ENCODE results near the gene PCSK4. TPM values are rescaled to one million over a fixed set of nuclear protein-coding genes. Genes with fewer than 3 reads are reported as not detected.
A peak's percentile ranks its signal among the peaks of the same experiment; 100 is the strongest.

PCSK4 gene
- total and polyA plus RNA-seq, 2 donors = 1.6 to 2.7 TPM

DNA sequence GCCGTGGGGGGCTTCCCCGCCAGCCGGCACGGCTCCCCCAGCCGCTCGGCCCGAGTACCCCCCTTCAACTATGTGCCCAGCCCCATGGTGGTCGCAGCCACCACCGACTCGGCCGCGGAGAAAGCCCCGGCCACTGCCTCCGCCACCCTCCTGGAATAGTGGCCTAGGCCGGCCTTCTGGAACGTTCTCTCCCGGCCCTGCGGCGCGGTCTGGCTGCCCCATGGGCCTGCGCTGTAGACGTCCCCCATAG, 20.2 kb downstream of the PCSK4 start:
- H3K36me3 ChIP-seq (ENCODE audit: insufficient read depth) = no peaks in the 10 kb centered on the region
- no peak for DNase-seq (ENCODE audit: extremely low spot score)
- peak overlapping the region; percentile 44 for H3K4me3 ChIP-seq (ENCODE audit: low read depth, low read length)
- H3K27ac ChIP-seq (ENCODE audit: low read depth) = no peak overlapping the region
- 5% methylated on average over 22 of the region's 22 CpGs for WGBS
- H3K4me1 ChIP-seq (ENCODE audit: insufficient read depth) = peaks cover 11% of the 10 kb centered on the region

DNA sequence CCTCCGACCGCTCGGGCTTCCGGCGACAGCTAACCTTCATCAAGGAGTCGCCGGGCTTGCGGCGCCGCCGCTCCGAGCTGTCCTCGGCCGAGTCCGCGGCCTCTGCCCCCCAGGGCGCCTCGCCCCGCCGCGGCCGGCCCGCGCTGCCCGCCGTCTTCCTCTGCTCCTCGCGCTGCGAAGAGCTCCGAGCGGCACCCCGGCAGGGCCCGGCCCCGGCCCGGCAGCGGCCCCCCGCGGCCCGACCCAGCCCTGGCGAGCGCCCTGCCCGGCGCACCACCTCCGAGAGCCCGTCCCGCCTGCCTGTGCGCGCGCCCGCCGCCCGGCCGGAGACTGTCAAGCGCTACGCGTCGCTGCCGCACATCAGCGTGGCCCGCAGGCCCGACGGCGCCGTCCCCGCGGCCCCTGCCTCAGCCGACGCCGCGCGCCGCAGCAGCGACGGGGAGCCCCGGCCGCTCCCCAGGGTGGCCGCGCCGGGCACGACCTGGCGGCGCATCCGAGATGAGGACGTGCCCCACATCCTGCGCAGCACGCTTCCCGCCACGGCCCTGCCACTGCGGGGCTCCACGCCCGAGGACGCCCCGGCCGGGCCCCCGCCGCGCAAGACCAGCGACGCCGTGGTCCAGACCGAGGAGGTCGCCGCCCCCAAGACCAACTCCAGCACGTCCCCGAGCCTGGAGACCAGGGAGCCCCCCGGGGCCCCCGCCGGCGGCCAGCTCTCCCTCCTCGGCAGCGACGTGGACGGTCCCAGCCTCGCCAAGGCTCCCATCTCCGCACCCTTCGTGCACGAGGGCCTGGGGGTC, 20.7 kb downstream of the PCSK4 start:
- WGBS = 2% methylated on average over 117 of the region's 117 CpGs
- H3K27ac ChIP-seq (ENCODE audit: low read depth) = no peak overlapping the region

DNA sequence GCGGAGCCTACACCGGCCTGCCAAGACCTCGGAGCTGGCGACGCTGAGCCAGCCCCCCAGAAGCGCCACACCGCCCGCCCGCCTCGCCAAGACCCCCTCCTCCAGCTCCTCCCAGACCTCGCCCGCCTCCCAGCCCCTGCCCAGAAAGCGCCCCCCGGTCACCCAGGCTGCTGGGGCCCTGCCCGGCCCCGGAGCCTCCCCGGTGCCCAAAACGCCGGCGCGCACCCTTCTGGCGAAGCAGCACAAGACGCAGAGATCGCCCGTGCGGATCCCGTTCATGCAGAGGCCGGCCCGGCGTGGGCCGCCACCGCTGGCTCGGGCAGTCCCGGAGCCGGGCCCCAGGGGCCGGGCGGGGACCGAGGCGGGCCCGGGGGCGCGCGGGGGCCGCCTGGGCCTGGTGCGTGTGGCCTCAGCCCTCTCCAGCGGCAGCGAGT, 21.3 kb downstream of the PCSK4 start:
- Histone ChIP-seq H3K36me3 (ENCODE audit: insufficient read depth) (no peaks in the 10 kb centered on the region), H3K4me3 (ENCODE audit: low read depth, low read length) (peak overlapping the region; percentile 39), H3K4me1 (ENCODE audit: insufficient read depth) (peaks cover 11% of the 10 kb centered on the region), H3K27ac (ENCODE audit: low read depth) (no peak overlapping the region)
- DNase-seq (ENCODE audit: extremely low spot score) = no peak
- WGBS = 2% methylated on average over 47 of the region's 47 CpGs

More for the DNA sequence above, 20.7 kb downstream of the PCSK4 start:
- no peaks in the 10 kb centered on the region for H3K36me3 ChIP-seq (ENCODE audit: insufficient read depth)
- no peak for DNase-seq (ENCODE audit: extremely low spot score)
- peaks cover 11% of the 10 kb centered on the region for H3K4me1 ChIP-seq (ENCODE audit: insufficient read depth)
- peak overlapping the region; percentile 39 for H3K4me3 ChIP-seq (ENCODE audit: low read depth, low read length)

DNA sequence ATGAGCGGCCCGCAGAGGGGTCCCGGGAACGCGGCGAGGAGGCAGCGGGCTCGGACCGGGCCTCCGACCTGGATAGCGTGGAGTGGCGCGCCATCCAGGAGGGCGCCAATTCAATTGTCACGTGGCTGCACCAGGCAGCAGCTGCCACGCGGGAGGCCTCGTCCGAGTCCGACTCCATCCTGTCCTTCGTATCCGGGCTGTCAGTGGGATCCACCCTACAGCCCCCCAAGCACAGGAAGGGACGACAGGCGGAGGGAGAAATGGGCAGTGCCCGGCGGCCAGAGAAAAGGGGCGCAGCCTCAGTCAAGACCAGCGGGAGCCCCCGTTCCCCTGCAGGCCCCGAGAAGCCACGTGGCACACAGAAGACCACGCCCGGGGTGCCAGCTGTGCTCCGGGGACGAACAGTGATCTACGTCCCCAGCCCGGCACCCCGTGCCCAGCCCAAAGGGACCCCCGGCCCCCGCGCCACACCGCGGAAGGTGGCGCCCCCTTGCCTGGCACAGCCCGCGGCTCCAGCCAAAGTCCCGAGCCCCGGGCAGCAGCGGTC, 21.8 kb downstream of the PCSK4 start:
- H3K36me3 ChIP-seq (ENCODE audit: insufficient read depth) = no peaks in the 10 kb centered on the region
- WGBS = 7% methylated on average over 49 of the region's 49 CpGs
- H3K4me3 ChIP-seq (ENCODE audit: low read depth, low read length) = no peak overlapping the region
- H3K27ac ChIP-seq (ENCODE audit: low read depth) = no peak overlapping the region
- DNase-seq (ENCODE audit: extremely low spot score) = no peak
- peaks cover 11% of the 10 kb centered on the region for H3K4me1 ChIP-seq (ENCODE audit: insufficient read depth)

DNA sequence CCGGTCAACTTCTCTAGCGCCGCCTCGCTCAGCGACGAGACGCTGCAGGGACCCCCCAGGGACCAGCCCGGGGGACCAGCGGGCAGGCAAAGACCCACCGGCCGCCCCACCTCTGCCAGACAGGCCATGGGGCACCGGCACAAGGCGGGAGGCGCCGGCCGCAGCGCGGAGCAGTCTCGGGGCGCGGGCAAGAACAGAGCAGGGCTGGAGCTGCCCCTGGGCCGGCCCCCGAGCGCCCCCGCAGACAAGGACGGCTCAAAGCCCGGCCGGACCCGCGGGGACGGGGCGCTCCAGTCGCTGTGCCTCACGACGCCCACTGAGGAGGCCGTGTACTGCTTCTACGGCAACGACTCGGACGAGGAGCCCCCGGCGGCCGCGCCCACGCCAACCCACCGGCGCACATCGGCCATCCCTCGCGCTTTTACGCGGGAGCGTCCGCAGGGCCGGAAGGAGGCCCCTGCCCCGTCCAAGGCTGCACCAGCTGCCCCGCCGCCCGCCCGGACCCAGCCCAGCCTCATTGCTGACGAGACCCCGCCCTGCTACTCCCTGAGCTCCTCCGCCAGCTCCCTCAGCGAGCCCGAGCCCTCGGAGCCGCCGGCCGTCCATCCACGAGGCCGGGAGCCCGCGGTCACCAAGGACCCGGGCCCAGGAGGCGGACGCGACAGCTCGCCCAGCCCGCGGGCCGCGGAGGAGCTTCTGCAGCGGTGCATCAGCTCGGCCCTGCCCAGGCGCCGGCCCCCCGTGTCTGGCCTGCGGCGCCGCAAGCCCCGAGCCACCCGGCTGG, 22.5 kb downstream of the PCSK4 start:
- no peak overlapping the region for H3K27ac ChIP-seq (ENCODE audit: low read depth)
- peaks cover 11% of the 10 kb centered on the region for H3K4me1 ChIP-seq (ENCODE audit: insufficient read depth)
- H3K36me3 ChIP-seq (ENCODE audit: insufficient read depth) = no peaks in the 10 kb centered on the region
- DNase-seq (ENCODE audit: extremely low spot score) = no peak
- H3K4me3 ChIP-seq (ENCODE audit: low read depth, low read length) = no peak overlapping the region
- 5% methylated on average over 92 of the region's 92 CpGs for WGBS

DNA sequence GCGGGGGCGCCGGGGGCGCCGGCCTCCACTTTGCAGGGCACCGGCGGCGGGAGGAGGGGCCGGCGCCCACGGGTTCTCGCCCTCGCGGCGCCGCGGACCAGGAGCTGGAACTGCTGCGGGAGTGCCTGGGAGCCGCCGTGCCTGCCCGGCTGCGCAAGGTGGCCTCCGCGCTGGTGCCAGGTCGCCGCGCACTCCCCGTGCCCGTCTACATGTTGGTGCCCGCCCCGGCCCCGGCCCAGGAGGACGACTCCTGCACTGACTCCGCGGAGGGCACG, 23.0 kb downstream of the PCSK4 start:
- no peak overlapping the region for H3K27ac ChIP-seq (ENCODE audit: low read depth)
- peaks cover 11% of the 10 kb centered on the region for H3K4me1 ChIP-seq (ENCODE audit: insufficient read depth)
- no peak overlapping the region for H3K4me3 ChIP-seq (ENCODE audit: low read depth, low read length)
- DNase-seq (ENCODE audit: extremely low spot score) = no peak
- WGBS = 4% methylated on average over 36 of the region's 36 CpGs
- no peaks in the 10 kb centered on the region for H3K36me3 ChIP-seq (ENCODE audit: insufficient read depth)

DNA sequence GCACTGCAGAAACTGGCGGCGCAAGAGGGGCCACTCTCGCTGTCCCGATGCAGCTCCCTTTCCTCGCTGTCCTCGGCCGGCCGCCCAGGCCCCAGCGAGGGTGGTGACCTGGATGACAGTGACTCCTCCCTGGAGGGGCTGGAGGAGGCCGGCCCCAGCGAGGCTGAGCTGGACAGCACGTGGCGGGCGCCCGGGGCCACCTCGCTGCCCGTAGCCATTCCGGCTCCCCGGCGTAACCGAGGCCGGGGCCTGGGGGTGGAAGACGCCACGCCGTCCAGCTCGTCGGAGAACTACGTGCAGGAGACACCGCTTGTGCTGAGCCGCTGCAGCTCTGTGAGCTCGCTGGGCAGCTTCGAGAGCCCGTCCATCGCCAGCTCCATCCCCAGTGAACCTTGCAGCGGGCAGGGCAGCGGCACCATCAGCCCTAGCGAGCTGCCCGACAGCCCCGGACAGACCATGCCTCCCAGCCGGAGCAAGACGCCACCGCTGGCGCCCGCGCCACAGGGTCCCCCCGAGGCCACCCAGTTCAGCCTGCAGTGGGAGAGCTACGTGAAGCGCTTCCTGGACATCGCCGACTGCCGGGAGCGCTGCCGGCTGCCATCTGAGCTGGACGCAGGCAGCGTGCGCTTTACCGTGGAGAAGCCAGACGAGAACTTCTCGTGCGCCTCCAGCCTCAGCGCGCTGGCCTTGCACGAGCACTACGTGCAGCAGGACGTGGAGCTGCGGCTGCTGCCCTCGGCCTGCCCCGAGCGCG, 23.5 kb downstream of the PCSK4 start:
- H3K36me3 ChIP-seq (ENCODE audit: insufficient read depth) = no peaks in the 10 kb centered on the region
- peaks cover 11% of the 10 kb centered on the region for H3K4me1 ChIP-seq (ENCODE audit: insufficient read depth)
- H3K4me3 ChIP-seq (ENCODE audit: low read depth, low read length) = no peak overlapping the region
- WGBS = 31% methylated on average over 70 of the region's 70 CpGs
- no peak for DNase-seq (ENCODE audit: extremely low spot score)
- H3K27ac ChIP-seq (ENCODE audit: low read depth) = no peak overlapping the region

DNA sequence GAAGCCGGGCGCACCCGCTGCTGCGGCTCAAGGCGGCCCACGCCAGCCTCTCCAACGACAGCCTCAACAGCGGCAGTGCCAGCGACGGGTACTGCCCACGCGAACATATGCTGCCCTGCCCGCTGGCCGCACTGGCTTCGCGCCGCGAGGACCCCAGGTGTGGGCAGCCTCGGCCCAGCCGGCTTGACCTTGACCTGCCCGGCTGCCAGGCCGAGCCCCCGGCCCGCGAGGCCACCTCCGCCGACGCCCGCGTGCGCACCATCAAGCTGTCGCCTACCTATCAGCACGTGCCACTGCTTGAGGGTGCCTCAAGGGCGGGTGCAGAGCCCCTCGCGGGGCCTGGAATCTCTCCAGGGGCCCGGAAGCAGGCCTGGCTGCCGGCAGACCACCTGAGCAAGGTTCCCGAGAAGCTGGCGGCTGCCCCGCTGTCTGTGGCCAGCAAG, 24.1 kb downstream of the PCSK4 start:
- no peak overlapping the region for H3K27ac ChIP-seq (ENCODE audit: low read depth)
- H3K4me3 ChIP-seq (ENCODE audit: low read depth, low read length) = no peak overlapping the region
- no peak for DNase-seq (ENCODE audit: extremely low spot score)
- peaks cover 11% of the 10 kb centered on the region for H3K4me1 ChIP-seq (ENCODE audit: insufficient read depth)
- no peaks in the 10 kb centered on the region for H3K36me3 ChIP-seq (ENCODE audit: insufficient read depth)
- WGBS = 51% methylated on average over 41 of the region's 41 CpGs

DNA sequence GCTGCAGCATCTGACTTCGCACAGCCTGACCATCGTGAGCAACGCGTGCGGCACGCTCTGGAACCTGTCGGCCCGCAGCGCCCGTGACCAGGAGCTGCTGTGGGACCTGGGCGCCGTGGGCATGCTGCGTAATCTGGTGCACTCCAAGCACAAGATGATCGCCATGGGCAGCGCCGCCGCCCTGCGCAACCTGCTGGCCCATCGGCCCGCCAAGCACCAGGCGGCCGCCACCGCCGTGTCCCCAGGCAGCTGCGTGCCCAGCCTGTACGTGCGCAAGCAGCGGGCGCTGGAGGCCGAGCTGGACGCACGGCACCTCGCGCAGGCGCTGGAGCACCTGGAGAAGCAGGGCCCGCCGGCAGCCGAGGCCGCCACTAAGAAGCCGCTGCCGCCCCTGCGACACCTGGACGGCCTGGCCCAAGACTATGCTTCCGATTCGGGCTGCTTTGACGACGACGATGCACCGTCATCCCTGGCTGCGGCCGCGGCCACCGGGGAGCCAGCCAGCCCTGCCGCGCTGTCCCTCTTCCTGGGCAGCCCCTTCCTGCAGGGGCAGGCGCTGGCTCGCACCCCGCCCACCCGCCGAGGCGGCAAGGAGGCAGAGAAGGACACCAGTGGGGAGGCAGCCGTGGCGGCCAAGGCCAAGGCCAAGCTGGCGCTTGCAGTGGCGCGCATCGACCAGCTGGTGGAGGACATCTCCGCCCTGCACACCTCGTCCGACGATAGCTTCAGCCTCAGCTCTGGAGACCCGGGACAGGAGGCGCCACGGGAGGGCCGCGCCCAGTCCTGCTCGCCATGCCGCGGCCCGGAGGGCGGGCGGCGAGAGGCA, 24.7 kb downstream of the PCSK4 start:
- no peak overlapping the region for H3K4me3 ChIP-seq (ENCODE audit: low read depth, low read length)
- peaks cover 11% of the 10 kb centered on the region for H3K4me1 ChIP-seq (ENCODE audit: insufficient read depth)
- WGBS = 41% methylated on average over 83 of the region's 83 CpGs
- no peak for DNase-seq (ENCODE audit: extremely low spot score)
- no peak overlapping the region for H3K27ac ChIP-seq (ENCODE audit: low read depth)
- no peaks in the 10 kb centered on the region for H3K36me3 ChIP-seq (ENCODE audit: insufficient read depth)

DNA sequence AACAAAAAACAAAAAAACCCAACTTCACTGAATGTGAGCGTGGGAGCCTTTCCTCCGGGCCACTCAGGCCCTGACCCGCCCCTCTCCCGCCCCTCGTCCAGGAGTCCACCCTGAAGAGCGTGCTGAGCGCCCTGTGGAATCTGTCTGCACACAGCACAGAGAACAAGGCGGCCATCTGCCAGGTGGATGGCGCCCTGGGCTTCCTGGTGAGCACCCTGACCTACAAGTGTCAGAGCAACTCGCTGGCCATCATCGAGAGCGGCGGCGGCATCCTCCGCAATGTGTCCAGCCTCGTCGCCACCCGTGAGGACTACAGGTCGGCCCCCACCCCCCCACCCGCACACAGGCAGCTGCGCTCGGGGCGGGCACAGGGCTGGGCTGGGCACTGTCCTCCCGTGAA, 28.3 kb downstream of the PCSK4 start:
- H3K4me3 ChIP-seq (ENCODE audit: low read depth, low read length) = no peak overlapping the region

DNA sequence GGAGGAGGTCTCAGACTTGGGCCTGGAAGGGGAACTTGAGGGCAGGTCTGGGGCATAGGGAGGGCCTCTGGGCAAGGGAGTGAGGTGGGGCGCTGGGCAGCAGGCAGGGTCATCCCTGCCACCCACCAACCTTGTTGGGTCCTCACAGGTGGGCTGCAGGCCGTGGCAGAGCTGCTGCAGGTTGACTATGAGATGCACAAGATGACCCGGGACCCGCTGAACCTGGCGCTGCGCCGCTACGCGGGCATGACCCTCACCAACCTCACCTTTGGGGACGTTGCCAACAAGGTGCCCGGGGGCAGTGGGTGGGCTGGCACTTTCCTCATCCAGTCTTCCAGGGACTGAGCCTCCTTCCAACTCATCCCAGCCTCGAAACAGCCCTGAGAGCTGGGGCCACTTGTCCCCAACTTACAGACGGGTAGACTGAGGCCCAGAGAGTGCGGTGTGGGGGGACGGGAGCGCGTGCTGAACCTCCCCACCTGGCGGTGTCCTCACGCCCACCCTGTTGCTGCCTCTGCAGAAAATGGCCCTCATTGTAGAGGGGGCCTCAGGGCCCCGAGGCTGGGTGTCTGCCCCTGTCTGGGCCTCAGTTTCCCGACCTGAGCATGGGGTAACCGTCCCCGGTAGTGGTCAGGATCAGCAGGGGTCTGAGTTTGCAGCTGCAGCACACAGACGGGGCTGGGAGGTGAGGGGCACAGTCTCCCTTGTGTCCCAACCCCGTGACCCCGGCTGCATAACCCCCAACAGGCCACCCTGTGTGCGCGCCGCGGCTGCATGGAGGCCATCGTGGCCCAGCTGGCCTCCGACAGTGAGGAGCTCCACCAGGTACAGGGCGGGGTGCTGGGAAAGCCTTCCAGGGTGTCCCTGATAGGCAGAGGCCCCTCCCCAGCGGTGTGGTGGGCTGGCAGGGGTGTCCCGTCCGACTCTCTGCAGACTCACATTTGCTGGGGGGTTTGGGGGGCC, 29.8 kb downstream of the PCSK4 start:
- WGBS = 95% methylated on average over 36 of the region's 36 CpGs
- H3K27ac ChIP-seq (ENCODE audit: low read depth) = no peak overlapping the region
- no peak for DNase-seq (ENCODE audit: extremely low spot score)
- no peaks in the 10 kb centered on the region for H3K36me3 ChIP-seq (ENCODE audit: insufficient read depth)
- no peaks in the 10 kb centered on the region for H3K4me1 ChIP-seq (ENCODE audit: insufficient read depth)
- no peak overlapping the region for H3K4me3 ChIP-seq (ENCODE audit: low read depth, low read length)

More for the DNA sequence above, 28.3 kb downstream of the PCSK4 start:
- Histone ChIP-seq H3K27ac (ENCODE audit: low read depth) (no peak overlapping the region), H3K4me1 (ENCODE audit: insufficient read depth) (peaks cover 3% of the 10 kb centered on the region), H3K36me3 (ENCODE audit: insufficient read depth) (no peaks in the 10 kb centered on the region)
- DNase-seq (ENCODE audit: extremely low spot score) = no peak
- WGBS = 94% methylated on average over 24 of the region's 24 CpGs

DNA sequence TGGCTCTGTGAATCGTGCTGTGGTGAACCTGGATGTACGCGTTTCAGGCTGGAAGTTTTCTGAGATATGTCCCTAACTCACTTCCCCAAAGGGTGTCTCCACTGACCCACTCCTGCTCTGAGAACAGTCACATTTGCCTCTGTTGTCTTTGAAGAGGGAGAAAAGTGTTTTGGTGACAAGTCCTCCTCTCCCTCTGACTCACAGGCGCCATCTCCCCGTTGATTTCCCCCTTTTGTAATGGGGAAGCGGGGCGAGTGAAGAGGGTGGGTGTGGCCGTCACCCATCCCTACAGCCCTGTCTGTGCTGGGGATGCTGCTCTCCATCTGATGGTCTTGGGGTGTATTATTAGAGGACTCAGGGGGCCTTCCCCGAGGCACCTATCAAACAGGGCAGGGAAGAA, 30.7 kb downstream of the PCSK4 start:
- Histone ChIP-seq H3K27ac (ENCODE audit: low read depth) (no peak overlapping the region), H3K4me1 (ENCODE audit: insufficient read depth) (no peaks in the 10 kb centered on the region), H3K4me3 (ENCODE audit: low read depth, low read length) (no peak overlapping the region), H3K36me3 (ENCODE audit: insufficient read depth) (no peaks in the 10 kb centered on the region)
- WGBS = 72% methylated on average over 9 of the region's 9 CpGs
- no peak for DNase-seq (ENCODE audit: extremely low spot score)
